ENCODE measurements around the gene FREM2.
A peak's percentile ranks its signal among the peaks of the same experiment; 100 is the strongest.

DNA sequence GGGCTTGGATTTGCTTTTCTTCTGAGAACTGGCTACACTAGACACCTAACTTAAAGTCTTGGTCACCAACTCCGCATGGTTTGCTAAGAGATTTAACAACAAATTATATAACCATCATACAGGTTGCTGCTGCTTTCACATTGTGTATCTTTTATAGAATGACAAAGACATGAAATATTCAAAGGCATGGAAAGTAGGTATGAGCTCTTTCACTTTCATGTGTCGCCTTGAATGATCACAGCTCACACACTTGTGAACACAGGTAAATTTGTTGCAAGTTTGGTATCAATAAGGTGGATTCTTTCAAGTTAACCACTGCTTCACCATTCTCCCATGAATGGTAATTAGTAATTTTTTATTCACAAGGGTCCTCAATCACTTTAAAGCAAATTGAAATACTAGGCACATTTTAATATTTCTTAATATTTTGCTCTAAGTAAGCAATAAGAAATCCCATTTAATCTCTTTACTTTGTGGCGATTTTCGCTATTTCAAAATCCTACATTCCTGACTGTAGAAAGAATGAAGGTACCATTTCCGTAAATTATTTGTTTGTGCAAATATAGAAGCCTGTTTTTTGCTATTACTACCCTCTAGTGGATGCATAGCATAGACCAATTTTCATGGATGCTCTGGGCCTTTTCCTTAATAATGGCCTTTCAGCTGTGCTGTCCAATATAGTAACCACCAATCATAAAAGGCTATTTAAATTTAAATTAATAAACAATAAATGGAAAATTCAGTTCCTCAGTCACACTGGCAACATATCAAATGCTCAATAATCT lies 45.5 kb upstream of the FREM2 start:
- TF ChIP-seq, protein P1, sequence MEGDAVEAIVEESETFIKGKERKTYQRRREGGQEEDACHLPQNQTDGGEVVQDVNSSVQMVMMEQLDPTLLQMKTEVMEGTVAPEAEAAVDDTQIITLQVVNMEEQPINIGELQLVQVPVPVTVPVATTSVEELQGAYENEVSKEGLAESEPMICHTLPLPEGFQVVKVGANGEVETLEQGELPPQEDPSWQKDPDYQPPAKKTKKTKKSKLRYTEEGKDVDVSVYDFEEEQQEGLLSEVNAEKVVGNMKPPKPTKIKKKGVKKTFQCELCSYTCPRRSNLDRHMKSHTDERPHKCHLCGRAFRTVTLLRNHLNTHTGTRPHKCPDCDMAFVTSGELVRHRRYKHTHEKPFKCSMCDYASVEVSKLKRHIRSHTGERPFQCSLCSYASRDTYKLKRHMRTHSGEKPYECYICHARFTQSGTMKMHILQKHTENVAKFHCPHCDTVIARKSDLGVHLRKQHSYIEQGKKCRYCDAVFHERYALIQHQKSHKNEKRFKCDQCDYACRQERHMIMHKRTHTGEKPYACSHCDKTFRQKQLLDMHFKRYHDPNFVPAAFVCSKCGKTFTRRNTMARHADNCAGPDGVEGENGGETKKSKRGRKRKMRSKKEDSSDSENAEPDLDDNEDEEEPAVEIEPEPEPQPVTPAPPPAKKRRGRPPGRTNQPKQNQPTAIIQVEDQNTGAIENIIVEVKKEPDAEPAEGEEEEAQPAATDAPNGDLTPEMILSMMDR (IDR thresholded peaks at IDR 0.05; ENCODE audit: low read length) = peak; percentile 24
- TF ChIP-seq EZH2 (optimal IDR thresholded peaks at IDR 0.05; ENCODE audit: low read depth, low read length) = no peak
- no peak for TF ChIP-seq EZH2phosphoT487 (IDR thresholded peaks at IDR 0.05; ENCODE audit: low read length)

Data from MM.1S (cell line).